SIG-M5 treated with dmso at 0.1 percent for 504 hours (cell line): Measurements from ENCODE around the gene PKN2.
"Not testable (repeated sequence)": the region's sequence is repeated elsewhere in the genome, so short reads cannot be mapped to it uniquely, and the experiment has no call there.

Experiments used
- DNase-seq: peaks from one replicate; lab custom pipeline; 2025; ENCODE audit not compliant: unreplicated experiment; lab: John Stamatoyannopoulos, UW

PKN2 gene

DNA sequence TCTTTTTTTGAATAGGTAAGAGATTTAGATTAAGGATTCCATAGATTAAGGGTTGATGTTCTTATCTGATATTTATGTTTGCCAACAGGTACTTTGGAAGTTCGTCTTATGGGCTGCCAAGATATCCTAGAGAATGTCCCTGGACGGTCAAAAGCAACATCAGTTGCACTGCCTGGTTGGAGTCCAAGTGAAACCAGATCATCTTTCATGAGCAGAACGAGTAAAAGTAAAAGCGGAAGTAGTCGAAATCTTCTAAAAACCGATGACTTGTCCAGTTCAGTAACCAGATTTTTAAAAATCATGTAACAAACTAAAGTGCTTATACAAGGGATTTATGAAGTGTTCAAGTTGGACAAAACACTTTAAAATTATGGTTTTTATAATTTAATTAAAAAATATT lies 100.5 kb downstream of the PKN2 start:
- no peak for DNase-seq

DNA sequence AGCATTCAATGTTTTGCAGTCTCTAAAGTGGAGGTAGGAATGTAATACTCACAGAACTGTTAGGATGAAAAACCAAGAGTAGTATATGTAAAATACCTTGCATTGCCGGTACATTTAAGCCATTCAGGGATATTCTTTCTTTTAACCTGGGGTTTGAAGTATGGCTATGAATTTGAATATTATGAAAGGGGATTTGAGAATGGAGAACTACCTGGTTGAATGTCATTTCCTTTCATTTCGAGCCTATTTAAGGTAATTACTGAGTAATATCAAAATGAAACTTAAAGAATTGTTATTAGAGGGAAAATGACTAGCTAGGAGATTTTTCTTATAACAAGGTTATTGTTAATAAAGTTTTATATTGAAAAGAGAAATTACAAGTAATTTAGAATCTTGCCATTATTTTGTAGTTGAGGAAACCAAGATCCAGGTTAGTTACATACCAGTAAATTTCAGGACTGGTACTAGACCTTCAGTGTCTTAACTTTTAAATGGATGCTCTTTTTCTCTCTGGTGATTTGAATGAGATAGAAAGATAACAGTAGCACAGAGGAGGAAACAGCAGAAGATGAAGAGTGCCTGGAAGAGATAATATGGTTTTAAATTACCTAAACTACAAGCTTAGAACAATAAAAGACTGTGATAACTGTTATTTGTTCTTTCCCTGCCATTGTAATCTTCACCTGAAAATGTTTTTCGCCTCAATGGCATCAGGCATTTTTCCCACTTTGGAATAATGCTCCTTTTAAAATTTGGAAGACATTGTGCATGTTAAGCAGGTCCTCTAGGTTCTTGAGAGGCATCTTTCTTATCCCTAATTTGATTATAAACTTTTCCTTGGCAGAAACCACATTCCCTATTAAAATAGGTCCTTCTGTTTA lies 103.2 kb downstream of the PKN2 start:
- DNase-seq: no peak

DNA sequence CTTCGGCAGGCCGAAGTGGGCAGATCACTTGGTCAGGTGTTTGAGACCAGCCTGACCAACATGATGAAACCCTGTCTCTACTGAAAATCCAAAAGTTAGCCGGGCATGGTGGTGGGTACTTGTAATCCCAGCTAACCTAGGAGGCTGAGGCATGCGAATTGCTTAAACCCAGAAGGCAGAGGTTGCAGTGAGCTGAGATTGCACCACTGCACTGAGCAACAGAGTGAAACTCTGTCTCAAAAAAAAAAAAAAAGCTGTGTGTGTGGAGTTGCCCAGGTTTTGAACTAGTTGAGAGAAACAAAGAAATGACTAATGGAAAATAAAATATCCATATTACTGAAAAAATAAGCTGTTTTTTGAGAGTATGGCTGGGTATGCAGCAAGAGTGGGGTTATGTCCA lies 107.1 kb downstream of the PKN2 start:
- DNase-seq: no peak

DNA sequence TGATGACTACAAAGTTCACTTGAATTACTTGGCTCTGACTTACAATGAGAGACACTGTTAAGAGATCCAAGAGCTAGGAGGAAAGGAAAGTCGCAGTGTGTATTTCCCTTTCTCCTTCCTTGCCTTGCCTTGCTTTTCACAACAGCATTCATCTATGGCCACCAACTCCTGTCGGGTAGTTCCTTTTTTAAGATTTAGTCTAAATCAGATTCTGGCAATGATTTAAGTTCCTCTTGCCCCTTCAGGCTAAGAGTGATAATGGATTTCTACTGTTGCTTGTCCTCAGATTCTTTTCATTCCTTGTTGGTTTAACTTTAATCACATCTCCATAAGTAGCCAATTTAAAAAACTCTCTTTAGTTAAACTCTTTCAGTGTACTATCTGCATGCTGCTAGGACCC lies 115.4 kb downstream of the PKN2 start:
- DNase-seq: no peak

DNA sequence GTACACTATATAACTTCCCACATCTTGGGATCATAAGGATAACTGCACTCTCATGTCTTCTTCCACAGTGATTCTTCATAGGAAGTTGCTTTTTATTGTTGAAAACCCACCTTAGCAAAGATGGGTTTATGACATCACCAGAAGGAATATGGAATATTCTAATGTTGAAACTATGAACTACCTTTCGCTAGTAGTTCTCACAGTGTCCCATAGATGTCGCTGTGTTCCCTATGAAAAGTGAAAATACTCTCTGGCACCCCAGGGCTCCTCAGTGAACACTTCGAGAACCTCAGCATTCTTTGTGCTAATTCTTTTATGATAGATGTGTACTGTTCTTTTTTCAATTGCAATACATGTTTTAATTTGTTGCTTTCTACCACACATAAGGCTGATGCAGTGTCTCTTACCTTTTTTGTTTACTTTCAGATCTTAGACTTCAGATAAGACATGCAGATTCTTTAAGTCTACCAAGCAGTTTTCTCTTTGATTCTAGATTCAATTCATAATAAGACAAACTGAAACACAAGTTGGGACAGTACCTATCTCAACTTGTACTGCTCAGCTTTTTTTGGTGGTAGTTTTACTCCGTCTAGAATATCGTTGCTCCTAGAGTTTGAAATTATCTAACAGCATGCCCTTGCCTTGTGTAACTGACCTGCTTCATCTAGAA lies 116.4 kb downstream of the PKN2 start:
- DNase-seq: no peak

DNA sequence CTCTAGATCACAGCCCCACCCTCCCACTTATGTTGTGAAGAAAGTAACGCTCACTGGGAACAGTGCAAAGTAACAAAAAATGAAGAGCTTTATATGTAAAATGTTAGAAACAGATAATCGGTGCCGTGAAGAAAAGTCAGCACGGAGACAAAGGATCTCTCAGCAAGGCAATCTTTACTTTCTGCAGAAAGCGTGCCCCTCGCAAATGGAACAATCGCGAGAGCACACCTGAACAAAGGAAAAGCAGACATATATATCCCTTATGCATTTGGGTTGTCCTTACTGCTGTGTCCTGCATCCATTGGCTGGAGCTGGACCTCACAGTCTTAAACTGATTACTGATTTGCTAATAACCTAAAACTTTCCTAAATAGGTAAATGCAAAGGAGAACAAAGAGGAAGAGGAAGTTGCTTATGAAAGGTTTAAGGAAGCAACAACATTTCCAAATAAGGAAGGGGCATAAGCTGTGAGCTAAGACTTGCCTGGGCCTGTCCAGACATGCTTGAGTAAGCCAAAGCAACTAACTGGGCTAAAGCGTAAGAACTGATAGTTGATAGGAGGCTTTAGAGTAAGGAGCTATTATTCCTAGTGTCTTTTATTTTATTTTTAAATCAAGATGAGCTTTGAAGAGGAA lies 117.6 kb downstream of the PKN2 start:
- DNase-seq: peak; percentile 68

DNA sequence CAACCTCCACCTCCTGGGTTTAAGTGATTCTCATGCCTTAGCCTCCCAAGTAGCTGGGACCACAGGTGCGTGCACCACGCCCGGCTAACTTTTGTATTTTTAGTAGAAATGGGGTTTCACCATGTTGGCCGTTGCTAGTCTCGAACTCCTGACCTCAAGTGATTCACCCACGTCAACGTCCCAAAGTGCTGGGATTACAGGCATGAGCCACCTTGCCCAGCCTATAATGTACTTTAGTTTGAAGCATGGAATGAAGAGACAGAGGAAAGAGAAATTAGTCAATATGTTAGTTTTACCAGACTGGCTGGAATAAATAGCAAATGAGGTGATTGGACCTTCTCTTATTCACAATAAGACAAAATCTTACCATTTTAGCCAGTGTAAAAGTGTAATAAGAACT lies 118.3 kb downstream of the PKN2 start:
- DNase-seq: no peak

DNA sequence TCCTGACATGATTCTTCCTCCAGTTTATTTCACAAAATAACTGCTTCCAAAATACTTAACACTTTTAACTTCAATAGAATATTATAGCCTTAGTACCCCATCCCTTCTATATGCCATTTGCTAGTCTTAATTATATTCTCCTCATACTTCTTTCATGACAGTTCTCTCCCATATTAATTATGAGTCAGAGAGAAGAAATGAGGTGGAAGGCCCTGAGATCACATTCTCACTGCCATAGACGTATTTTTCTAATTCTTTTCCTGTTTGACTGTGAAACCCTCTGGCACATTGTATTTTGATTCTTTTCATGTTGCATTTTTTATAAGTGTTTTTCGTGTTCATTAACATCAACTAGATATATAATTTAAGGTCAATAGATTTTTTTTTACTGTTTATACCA lies 118.9 kb downstream of the PKN2 start:
- no peak for DNase-seq

DNA sequence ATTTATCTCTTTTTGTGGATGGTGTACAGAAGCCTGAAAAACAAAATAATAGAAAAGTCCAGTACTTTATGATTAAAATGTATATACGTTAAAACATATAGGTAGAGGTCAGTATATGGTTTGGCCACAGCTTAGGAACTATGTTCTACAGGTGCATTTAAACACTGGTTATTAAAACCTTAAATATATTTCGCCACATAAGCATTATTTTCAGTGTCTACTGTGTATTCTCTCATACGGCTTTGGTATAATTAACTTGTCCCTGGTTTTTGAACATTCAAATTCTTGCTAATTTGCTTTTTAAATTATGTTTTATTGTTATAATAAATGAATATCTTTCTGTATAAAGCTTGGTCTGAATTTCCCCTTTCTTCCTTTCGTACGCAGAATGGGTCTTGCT lies 119.4 kb downstream of the PKN2 start:
- no peak for DNase-seq

DNA sequence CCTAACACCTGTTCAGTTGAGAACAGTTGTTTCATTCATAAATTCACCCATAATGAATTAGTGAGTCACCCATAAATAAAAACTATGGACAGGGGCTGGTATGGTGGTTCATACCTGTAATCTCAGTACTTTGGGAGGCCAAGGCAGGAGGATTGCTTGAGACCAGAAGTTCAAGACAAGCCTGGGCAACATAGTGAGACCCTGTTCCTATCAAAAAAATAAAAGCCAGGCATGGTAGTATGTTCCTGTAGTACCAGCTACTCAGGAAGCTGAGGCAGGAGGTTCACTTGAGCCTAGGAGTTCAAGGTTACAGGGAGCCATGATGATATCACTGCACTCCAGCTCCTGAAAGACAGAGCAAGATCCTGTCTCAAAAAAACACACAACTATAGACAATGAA lies 128.3 kb downstream of the PKN2 start:
- no peak for DNase-seq

DNA sequence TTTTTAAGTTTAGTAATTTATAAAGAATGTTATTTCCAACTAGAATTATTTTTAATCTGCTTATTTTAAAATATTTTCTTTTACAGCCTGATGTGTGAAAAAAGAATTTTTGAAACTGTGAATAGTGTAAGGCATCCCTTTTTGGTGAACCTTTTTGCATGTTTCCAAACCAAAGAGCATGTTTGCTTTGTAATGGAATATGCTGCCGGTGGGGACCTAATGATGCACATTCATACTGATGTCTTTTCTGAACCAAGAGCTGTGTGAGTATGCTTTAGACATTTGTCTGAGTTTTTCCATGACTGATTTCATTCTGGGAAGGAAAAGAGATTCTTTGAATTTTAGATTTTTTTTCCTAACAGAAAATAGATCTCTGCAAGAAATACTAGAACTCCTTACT lies 129.4 kb downstream of the PKN2 start:
- DNase-seq: no peak

DNA sequence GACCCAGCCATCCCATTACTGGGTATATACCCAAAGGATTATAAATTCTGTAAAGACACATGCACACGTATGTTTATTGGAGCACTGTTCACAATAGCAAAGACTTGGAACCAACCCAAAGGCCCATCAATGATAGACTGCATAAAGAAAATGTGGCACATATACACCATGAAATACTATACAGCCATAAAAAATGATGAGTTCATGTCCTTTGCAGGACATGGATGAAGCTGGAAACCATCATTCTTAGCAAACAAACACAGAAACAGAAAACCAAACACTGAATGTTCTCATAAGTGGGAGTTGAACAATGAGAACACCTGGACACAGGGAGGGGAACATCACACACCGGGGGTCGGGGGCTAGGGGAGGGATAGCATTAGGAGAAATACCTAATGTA lies 135.6 kb downstream of the PKN2 start:
- not testable (repeated sequence) for DNase-seq

DNA sequence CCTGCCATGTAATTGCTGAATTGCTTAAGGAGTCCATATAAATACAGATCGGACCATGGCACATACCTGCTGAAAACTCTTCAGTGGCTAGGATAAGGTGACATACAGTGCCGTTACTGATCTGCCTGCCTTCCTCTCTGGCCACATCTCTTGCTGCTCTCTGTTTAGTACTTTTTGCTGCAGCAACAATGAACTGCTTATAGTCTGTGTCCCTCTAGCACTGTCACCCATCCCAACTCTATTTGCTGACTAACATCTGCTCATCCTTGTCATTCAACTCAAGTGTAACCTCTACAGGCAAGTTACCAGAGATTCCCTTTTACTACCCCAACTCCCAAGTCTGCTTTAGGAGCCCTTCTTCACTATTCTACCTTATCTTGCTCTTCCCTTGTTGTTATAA lies 141.6 kb downstream of the PKN2 start:
- no peak for DNase-seq

DNA sequence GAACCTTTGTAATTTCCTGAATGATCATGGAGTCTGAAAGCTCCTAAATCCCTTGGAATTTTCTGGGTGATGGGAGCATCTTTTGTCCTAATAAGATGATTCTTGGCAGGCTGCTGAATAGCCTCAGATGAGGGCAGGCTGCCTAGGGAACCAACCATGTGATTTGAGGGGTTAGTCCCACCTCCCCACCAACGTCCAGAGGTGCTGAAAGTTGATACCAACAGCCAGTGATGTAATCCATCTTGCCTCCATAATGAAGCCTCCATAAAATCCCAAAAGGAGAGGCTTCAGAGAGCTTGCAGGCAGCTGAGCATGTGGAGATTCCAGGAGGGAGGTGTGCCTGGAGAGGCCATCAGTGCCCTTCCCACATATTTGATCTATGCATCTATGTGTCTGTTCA lies 163.6 kb downstream of the PKN2 start:
- no peak for DNase-seq

DNA sequence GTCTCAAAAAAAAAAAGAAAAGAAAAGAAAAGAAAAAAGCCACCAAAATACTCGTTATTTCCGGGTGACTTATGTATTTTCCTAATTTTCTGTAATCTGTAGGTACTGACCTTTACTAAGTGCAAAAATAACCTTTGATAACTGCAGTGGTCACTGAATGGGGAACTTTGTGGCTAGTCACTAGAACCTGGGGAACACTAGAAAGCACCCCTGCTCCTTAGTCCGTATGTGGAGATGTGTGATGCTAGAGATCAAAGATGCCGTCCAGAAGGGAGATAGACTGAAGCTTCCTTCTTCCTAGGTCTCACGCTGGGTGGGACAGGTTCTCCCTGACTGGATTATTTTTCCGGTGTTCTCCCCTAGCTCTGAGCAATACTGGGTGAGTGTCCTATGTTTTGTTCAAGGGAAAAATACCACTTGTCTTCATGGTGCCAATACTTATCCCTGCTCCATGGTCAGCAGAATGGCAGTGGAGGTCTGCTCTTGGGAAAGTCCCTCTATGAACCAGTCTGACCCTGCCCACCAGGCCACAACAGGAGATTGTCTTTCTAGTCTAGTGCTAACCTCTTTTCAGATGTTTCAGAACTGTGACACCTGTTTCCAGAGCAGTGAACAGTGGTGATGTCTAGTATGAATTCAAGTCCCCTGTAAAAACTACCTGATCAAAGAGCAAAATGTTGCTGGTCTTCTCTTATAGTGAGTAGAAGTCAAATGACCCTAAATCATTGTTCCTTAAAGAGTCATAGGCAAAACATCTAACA lies 167.4 kb downstream of the PKN2 start:
- DNase-seq: no peak

DNA sequence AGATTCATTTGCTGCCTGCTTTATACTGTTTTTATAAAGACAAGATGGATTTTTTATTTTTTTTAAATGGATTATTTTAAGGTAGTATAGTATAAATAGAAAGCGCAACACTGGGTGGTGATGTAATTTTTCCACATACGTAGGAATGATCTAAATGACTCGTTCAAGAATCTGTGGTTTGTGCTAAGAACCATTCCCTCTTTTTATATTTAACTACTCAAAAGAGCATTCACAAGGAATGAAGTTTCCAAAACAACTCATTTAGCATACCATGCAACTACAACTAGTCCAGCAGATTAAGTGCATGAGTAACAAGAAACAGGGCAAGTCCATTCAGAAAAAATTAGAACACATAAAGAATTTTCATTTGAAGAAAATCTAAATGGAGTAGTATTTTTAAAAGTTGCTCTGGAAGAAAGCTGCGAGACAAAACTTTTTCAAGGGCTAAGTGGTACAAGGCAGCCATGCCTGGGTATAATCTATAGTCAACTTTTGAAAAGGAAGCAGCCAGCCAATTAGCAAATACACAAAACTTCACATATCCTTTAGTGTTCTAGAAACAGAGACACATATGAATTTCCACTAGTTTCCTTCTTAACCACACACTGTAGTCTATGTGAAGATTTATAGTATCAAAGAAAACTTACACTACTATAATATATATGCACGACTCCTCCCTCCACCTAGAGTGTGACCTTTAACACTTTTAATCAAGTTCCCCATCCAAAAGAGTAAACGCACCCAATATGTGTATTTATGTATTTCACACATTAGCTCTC lies 183.9 kb downstream of the PKN2 start:
- no peak for DNase-seq

DNA sequence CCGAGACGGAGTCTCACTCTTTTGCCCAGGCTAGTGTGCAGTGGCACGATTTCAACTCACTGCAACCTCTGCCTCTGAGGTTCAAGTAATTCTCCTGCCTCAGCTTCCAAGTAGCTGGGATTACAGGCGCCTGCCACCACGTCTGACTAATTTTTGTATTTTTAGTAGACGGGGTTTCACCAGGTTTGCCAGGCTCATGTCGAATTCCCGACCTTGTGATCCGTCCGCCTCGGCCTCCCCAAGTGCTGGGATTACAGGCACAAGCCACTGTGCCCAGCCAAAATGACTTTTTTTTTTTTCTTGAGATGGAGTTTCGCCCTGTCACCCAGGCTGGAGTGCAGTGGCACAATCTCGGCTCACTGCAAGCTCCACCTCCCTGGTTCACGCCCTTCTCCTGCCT lies 185.6 kb downstream of the PKN2 start:
- not testable (repeated sequence) for DNase-seq

DNA sequence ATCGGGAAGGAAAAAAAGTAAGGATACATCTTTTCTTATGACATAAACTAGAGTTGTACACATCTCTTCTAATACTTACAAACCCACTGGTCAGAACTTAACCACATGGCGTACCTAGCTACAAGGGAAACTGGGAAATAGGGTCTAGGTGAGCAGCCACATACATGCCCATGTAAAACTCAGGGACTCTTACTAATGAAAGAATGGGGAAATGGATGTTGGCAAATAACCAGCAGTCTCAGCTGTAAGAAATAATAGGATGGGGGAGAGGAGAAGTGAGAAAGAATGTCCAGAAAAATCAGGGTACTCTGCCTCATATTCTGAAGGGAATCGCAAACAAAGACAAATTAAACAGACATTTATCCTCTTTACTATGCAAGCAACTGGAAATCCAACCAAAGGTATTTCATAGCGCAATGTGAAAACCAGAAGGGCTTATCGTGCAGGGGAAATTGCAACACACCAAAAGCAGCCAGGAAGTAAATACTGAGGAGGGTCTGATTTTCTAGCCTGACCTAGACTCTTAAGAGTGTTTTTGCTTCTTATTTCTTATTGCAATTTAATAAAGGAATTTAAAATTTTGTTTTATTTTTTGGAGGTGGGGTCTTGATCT lies 189.8 kb downstream of the PKN2 start:
- peak; percentile 66 for DNase-seq

DNA sequence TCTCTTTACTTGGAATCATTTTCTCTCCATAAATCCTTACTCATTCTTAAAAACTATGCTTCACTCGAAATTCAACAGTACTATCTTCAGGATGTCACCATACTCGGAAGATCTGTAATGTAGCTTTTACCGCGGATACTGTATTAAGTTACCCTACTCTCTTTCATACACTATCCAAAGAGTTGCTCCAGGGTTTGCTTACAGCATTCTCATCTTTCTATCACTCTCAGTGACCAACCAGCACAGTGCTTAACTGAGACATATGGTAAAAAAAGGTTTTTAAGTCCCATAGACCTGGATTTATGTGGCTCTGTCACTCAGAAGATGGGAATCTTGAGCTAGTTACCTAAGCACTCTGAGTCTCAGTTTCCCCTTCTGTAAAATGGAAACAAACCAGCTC lies 191.5 kb downstream of the PKN2 start:
- no peak for DNase-seq
